BE2C (cell line): ENCODE results near the gene NTRK3.

Source experiments
- DNase-seq: peaks from one replicate; pipeline ENCODE4 v3.0.0-alpha.2; 2020
- H3K27me3 ChIP-seq: fragments of 250-450 bp; sonication (Bioruptor Pico); 2 replicates; pipeline ENCODE4 v1.5.1; 2020; ENCODE audit warnings: mild to moderate bottlenecking
- H3K36me3 ChIP-seq: fragments of 250-450 bp; sonication (Bioruptor Pico); 2 replicates; pipeline ENCODE4 v1.5.1; 2020; ENCODE audit warnings: mild to moderate bottlenecking
- H3K4me1 ChIP-seq: fragments of 250-450 bp; sonication (Bioruptor Pico); 2 replicates; pipeline ENCODE4 v1.5.1; 2020
- H3K4me3 ChIP-seq: 2 replicates; pipeline ENCODE4 v1.5.1; 2011; ENCODE audit warnings: low read depth, low read length
- H3K9me3 ChIP-seq: fragments of 250-450 bp; sonication (Bioruptor Pico); 2 replicates; pipeline ENCODE4 v1.5.1; 2020
- CTCF ChIP-seq: IDR thresholded peaks from 2 replicates; pipeline ENCODE4 v1.5.1; 2012; ENCODE audit warnings: mild to moderate bottlenecking, low read depth, low read length

NTRK3 gene

GRCh38 chr15:88028024-88028423 is 228.5 kb downstream of the NTRK3 start:
- no peaks in the 10 kb centered on the region for H3K27me3 ChIP-seq
- no peaks in the 10 kb centered on the region for H3K36me3 ChIP-seq
- DNase-seq, result no peak
- no peak overlapping the region for H3K4me3 ChIP-seq
- peaks cover 24% of the 10 kb centered on the region for H3K4me1 ChIP-seq
- peak; percentile 15; the same call in 1 of the 2 replicates for TF ChIP-seq CTCF
- no peaks in the 10 kb centered on the region for H3K9me3 ChIP-seq

GRCh38 chr15:88023914-88024313 is 232.6 kb downstream of the NTRK3 start:
- no peak for TF ChIP-seq CTCF
- Histone ChIP-seq H3K4me3 (no peak overlapping the region), H3K4me1 (peaks cover 15% of the 10 kb centered on the region), H3K36me3 (no peaks in the 10 kb centered on the region), H3K27me3 (no peaks in the 10 kb centered on the region), H3K9me3 (no peaks in the 10 kb centered on the region)
- peak; percentile 47 for DNase-seq

GRCh38 chr15:88022716-88023115 is 233.8 kb downstream of the NTRK3 start:
- TF ChIP-seq CTCF, result no peak
- DNase-seq, result no peak
- H3K4me1 ChIP-seq, result peaks cover 17% of the 10 kb centered on the region
- H3K4me3 ChIP-seq, result no peak overlapping the region
- H3K9me3 ChIP-seq, result no peaks in the 10 kb centered on the region
- no peaks in the 10 kb centered on the region for H3K36me3 ChIP-seq
- H3K27me3 ChIP-seq, result no peaks in the 10 kb centered on the region

- Histone ChIP-seq H3K4me1 (peaks cover 17% of the 10 kb centered on the region), H3K9me3 (no peaks in the 10 kb centered on the region), H3K4me3 (no peak overlapping the region), H3K27me3 (no peaks in the 10 kb centered on the region), H3K36me3 (no peaks in the 10 kb centered on the region)
- no peak for DNase-seq
- no peak for TF ChIP-seq CTCF
Observed at GRCh38 chr15:88021601-88022000, 234.9 kb downstream of the NTRK3 start.

- Histone ChIP-seq H3K36me3 (no peaks in the 10 kb centered on the region), H3K27me3 (no peaks in the 10 kb centered on the region), H3K9me3 (no peaks in the 10 kb centered on the region), H3K4me1 (peaks cover 17% of the 10 kb centered on the region), H3K4me3 (no peak overlapping the region)
- no peak for TF ChIP-seq CTCF
- DNase-seq, result no peak
Observed at GRCh38 chr15:88020806-88021205, 235.7 kb downstream of the NTRK3 start.

GRCh38 chr15:88019656-88020055 is 236.9 kb downstream of the NTRK3 start:
- peaks cover 19% of the 10 kb centered on the region for H3K4me1 ChIP-seq
- no peak for DNase-seq
- H3K36me3 ChIP-seq, result no peaks in the 10 kb centered on the region
- H3K4me3 ChIP-seq, result no peak overlapping the region
- no peak for TF ChIP-seq CTCF
- H3K9me3 ChIP-seq, result no peaks in the 10 kb centered on the region
- no peaks in the 10 kb centered on the region for H3K27me3 ChIP-seq
